A549 (cell line): Measurements from ENCODE around the gene MYL12A. TPM values are rescaled to one million over a fixed set of nuclear protein-coding genes. Genes with fewer than 3 reads are reported as not detected.

Experiments used
- ATAC-seq, 2 experiments: fragments of 200-7000 bp in 1 of 2; fragments of >200 bp in 1 of 2; cut with Nextera tagmentation in 1 of 2; cut with Tn5 transposase in 1 of 2; 3 replicates each; pipeline versions ENCODE4 v1.8.0 to v1.9.1; 2018 to 2020; ENCODE audit warnings: mild to moderate bottlenecking in 1 of 2, moderate library complexity in 1 of 2
- CTCF ChIA-PET: fragments of 300-600 bp; sonication (Branson Sonifier 250); formaldehyde crosslinking; extraction: SDS; loops from one replicate; lab custom pipeline; 2021; ENCODE audit warnings: antibody characterized with exemption, inconsistent platforms; lab: Yijun Ruan, JAX
- POLR2A ChIA-PET: fragments of 350-600 bp; formaldehyde crosslinking; extraction: SDS; loops from one replicate; lab custom pipeline; 2021; ENCODE audit warnings: antibody characterized with exemption, inconsistent platforms; lab: Yijun Ruan, JAX
- DNase-seq, 2 experiments: peaks; one replicate each; pipeline versions ENCODE4 v3.0.0 to v3.0.0-alpha.2; 2011 to 2016; ENCODE audit warnings: low read depth in 1 of 2, low spot score in 1 of 2
- FAIRE-seq: peaks from 2 replicates; lab custom pipeline; 2011; peaks lifted over from hg19 to GRCh38; lab: Jason Lieb, UNC
- H3K27ac ChIP-seq, 2 experiments: fragments of >200 bp; sonication (Bioruptor Twin); formaldehyde crosslinking; 3 replicates each; pipeline ENCODE4 v1.5.1; 2016 to 2017
- H3K4me1 ChIP-seq: fragments of >200 bp; sonication (Bioruptor Twin); formaldehyde crosslinking; 3 replicates; pipeline ENCODE4 v1.6.1; 2016
- H3K4me2 ChIP-seq: fragments of >200 bp; sonication (Bioruptor Twin); formaldehyde crosslinking; 3 replicates; pipeline ENCODE4 v1.6.1; 2016
- H3K4me3 ChIP-seq: fragments of >200 bp; sonication (Bioruptor Twin); formaldehyde crosslinking; 3 replicates; pipeline ENCODE4 v1.5.1; 2016
- H3K9me3 ChIP-seq: fragments of >200 bp; sonication (Bioruptor Twin); formaldehyde crosslinking; 3 replicates; pipeline ENCODE4 v1.6.1; 2016
- ESRRA ChIP-seq: fragments of 150-350 bp; IDR thresholded peaks from 2 replicates; pipeline ENCODE4 v1.6.1; 2014; ENCODE audit warnings: mild to moderate bottlenecking, low read length, borderline replicate concordance
- FOXS1 ChIP-seq: fragments of 250-450 bp; sonication (Bioruptor Pico); IDR thresholded peaks from 2 replicates; pipeline ENCODE4 v1.5.0; 2020; ENCODE audit warnings: mild to moderate bottlenecking, moderate library complexity
- HOXA7 ChIP-seq: fragments of 250-450 bp; sonication (Bioruptor Pico); IDR thresholded peaks from 2 replicates; pipeline ENCODE4 v1.5.0; 2020; ENCODE audit warnings: mild to moderate bottlenecking, moderate library complexity
- HOXB5 ChIP-seq: fragments of 250-450 bp; sonication (Bioruptor Pico); IDR thresholded peaks from 2 replicates; pipeline ENCODE4 v1.5.0; 2020; ENCODE audit warnings: mild to moderate bottlenecking, moderate library complexity
- NPAS2 ChIP-seq: fragments of 250-450 bp; sonication (Bioruptor Pico); IDR thresholded peaks from 2 replicates; pipeline ENCODE4 v1.8.0; 2022; ENCODE audit warnings: mild to moderate bottlenecking, moderate library complexity, borderline replicate concordance
- PHF8 ChIP-seq: fragments of 200-600 bp; sonication (generic); IDR thresholded peaks from 2 replicates; pipeline ENCODE4 v1.6.1; 2016; ENCODE audit warnings: low read depth, mild to moderate bottlenecking, antibody characterized with exemption, moderate library complexity, borderline replicate concordance
- WGBS: methylation state at CpG from one replicate; pipeline ENCODE4 v1.1.6; 2017; ENCODE audit errors: missing lambda C conversion rate; 5-methylcytosine and 5-hydroxymethylcytosine counted together
- polyA plus RNA-seq, 4 experiments: library from polyadenylated mRNA; depleted of rRNA in 3 of 4; stranded (reverse); fragments of >200 nt; fragmentation: RNase III in 1 of 4; extraction: RNeasy Plus Mini Kit Qiagen cat#74134 plus additional on column Dnase treatment in 1 of 4; gene quantifications; 2 replicates in 3 of 4; 3 replicates in 1 of 4; pipeline ENCODE4 v1.2.3, GENCODE V29; 2011 to 2017
- TF ChIP-seq, protein P1 (sequence below): fragments of >200 bp; sonication (Bioruptor Twin); formaldehyde crosslinking; IDR thresholded peaks from 3 replicates; pipeline ENCODE4 v1.6.1; 2016
- TF ChIP-seq, protein P2 (sequence below): fragments of 250-450 bp; sonication (Bioruptor Pico); IDR thresholded peaks from 2 replicates; pipeline ENCODE4 v1.5.0; 2021; ENCODE audit warnings: mild to moderate bottlenecking, moderate library complexity, borderline replicate concordance
- TF ChIP-seq, protein P3 (sequence below): IDR thresholded peaks from 2 replicates; pipeline ENCODE4 v1.6.1; 2012
- TF ChIP-seq, protein P4 (sequence below): fragments of >200 bp; sonication (Bioruptor Twin); formaldehyde crosslinking; IDR thresholded peaks from 3 replicates; pipeline ENCODE4 v1.5.1; 2016
- TF ChIP-seq, protein P5 (sequence below): fragments of 200-600 bp; sonication (generic); IDR thresholded peaks from 2 replicates; pipeline ENCODE4 v1.6.1; 2016; ENCODE audit warnings: antibody characterized with exemption, mild to moderate bottlenecking, moderate library complexity

MYL12A gene
- polyA plus RNA-seq, 2 of the 4 experiments (the other 2 are of a cell fraction), result 510 to 514 TPM

DNA sequence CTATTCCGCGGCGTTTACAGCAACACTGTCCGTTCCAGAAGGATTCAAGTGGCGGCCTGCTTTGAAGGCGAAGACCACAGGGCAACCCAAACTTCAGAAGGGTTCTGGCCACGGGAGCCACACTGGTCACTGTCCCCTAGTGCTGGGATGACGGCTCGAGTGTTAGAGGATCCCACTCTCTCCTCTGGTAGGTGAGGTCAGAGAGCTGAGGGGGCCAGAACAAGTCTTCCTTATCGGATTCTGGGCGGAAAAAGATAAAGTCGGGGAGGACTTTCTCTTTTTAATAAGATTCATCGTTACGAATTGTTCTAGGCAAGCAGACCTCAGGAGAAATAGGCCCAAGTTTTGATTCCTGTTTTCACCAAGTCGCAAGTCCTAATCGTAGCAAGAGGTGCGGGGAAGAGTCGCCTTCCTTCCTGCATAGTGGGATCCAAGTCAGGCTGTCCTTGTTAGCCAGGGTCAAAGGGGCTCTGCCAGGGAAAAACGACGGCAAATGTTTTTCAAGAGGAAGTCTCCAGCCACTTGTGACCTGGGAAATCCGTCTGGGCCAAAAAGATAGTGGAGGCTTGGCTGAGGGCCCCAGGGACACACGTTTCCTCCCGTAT lies 864 bp upstream of the MYL12A start:
- ATAC-seq (peak; percentile 10 to 54), DNase-seq (no peak), FAIRE-seq (no peak)
- CTCF ChIA-PET, result interaction anchor here (0.5 to 3.1 kb wide), 40 partner anchors 13 to 483 kb away, joined by 3 to 35 read pairs (median 5); partner anchors contain the start of gene MYOM1
- Histone ChIP-seq H3K27ac (peak overlapping the region; percentile 93 to 98), H3K4me1 (peaks cover 31% of the 10 kb centered on the region), H3K4me2 (peak overlapping the region; percentile 71), H3K9me3 (no peaks in the 10 kb centered on the region), H3K4me3 (peak overlapping the region; percentile 41)
- TF ChIP-seq FOXS1 (CRISPR knock-in tag), result no peak
- TF ChIP-seq, protein P1, sequence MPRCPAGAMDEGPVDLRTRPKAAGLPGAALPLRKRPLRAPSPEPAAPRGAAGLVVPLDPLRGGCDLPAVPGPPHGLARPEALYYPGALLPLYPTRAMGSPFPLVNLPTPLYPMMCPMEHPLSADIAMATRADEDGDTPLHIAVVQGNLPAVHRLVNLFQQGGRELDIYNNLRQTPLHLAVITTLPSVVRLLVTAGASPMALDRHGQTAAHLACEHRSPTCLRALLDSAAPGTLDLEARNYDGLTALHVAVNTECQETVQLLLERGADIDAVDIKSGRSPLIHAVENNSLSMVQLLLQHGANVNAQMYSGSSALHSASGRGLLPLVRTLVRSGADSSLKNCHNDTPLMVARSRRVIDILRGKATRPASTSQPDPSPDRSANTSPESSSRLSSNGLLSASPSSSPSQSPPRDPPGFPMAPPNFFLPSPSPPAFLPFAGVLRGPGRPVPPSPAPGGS, result no peak
- TF ChIP-seq, protein P2, sequence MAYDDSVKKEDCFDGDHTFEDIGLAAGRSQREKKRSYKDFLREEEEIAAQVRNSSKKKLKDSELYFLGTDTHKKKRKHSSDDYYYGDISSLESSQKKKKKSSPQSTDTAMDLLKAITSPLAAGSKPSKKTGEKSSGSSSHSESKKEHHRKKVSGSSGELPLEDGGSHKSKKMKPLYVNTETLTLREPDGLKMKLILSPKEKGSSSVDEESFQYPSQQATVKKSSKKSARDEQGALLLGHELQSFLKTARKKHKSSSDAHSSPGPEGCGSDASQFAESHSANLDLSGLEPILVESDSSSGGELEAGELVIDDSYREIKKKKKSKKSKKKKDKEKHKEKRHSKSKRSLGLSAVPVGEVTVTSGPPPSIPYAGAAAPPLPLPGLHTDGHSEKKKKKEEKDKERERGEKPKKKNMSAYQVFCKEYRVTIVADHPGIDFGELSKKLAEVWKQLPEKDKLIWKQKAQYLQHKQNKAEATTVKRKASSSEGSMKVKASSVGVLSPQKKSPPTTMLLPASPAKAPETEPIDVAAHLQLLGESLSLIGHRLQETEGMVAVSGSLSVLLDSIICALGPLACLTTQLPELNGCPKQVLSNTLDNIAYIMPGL, result no peak
- no peak for TF ChIP-seq HOXA7 (CRISPR knock-in tag)
- TF ChIP-seq, protein P3, sequence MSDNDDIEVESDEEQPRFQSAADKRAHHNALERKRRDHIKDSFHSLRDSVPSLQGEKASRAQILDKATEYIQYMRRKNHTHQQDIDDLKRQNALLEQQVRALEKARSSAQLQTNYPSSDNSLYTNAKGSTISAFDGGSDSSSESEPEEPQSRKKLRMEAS, result no peak
- TF ChIP-seq, protein P4, sequence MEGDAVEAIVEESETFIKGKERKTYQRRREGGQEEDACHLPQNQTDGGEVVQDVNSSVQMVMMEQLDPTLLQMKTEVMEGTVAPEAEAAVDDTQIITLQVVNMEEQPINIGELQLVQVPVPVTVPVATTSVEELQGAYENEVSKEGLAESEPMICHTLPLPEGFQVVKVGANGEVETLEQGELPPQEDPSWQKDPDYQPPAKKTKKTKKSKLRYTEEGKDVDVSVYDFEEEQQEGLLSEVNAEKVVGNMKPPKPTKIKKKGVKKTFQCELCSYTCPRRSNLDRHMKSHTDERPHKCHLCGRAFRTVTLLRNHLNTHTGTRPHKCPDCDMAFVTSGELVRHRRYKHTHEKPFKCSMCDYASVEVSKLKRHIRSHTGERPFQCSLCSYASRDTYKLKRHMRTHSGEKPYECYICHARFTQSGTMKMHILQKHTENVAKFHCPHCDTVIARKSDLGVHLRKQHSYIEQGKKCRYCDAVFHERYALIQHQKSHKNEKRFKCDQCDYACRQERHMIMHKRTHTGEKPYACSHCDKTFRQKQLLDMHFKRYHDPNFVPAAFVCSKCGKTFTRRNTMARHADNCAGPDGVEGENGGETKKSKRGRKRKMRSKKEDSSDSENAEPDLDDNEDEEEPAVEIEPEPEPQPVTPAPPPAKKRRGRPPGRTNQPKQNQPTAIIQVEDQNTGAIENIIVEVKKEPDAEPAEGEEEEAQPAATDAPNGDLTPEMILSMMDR, result no peak
- POLR2A ChIA-PET, result interaction anchor here (0.7 to 1.9 kb wide), 7 partner anchors 201 to 356 kb away, joined by 3 to 7 read pairs (median 3); no protein-coding TSS in a partner anchor
- 3% methylated on average over 21 of the region's 23 CpGs for whole genome bisulfite sequencing

DNA sequence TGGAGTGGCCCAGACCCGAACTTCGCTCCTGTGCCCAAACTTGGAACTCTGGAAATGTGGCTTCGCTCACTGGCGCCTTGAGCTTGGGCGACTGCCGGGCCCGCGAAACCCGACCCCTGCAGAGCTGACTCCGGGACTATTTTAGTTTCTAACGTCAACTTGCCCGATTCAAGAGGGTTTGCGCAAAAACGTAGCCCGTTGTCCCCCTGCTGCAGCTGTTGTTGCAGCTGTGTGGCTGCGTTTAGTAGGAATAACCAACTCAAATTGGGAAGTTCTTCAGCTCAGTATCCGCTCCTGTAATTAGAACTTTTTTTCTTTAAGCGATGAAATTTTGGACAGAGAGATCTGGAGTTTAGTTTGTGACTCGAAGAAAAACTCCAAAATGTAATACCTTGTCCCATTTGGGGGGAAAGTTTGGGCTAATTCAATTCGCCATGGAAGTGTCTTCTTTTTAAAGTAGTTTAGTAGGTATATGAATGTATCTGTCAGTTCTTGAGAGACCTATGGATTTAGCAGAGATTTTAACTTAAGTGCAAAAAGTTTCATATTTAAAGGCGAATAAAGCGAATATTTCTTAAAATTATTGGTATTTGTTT lies 559 bp downstream of the MYL12A start:
- ChIA-PET CTCF (interaction anchor here (0.6 to 1.0 kb wide), 2 partner anchors 12 to 347 kb away, joined by 3 to 4 read pairs; no protein-coding TSS in a partner anchor), POLR2A (interaction anchor here (1.2 to 1.9 kb wide), 3 partner anchors 13 to 355 kb away, joined by 3 to 7 read pairs (median 5); partner anchors contain the start of gene MYL12B)
- WGBS, result 1% methylated on average over 13 of the region's 22 CpGs
- Histone ChIP-seq H3K9me3 (no peaks in the 10 kb centered on the region), H3K4me1 (peaks cover 44% of the 10 kb centered on the region), H3K4me2 (peak overlapping the region; percentile 91), H3K27ac (peak overlapping the region; percentile 93 to 98), H3K4me3 (peak overlapping the region; percentile 82)
- FAIRE-seq (no peak), DNase-seq (no peak), ATAC-seq (peak in 1 of 2 experiments; percentile 9; a peak in 2 of 6 replicates)
- no peak for TF ChIP-seq ESRRA
- no peak for TF ChIP-seq NPAS2 (CRISPR knock-in tag)
- TF ChIP-seq PHF8, result peak; percentile 18; the same call in 1 of the 2 replicates
- TF ChIP-seq, protein P5, sequence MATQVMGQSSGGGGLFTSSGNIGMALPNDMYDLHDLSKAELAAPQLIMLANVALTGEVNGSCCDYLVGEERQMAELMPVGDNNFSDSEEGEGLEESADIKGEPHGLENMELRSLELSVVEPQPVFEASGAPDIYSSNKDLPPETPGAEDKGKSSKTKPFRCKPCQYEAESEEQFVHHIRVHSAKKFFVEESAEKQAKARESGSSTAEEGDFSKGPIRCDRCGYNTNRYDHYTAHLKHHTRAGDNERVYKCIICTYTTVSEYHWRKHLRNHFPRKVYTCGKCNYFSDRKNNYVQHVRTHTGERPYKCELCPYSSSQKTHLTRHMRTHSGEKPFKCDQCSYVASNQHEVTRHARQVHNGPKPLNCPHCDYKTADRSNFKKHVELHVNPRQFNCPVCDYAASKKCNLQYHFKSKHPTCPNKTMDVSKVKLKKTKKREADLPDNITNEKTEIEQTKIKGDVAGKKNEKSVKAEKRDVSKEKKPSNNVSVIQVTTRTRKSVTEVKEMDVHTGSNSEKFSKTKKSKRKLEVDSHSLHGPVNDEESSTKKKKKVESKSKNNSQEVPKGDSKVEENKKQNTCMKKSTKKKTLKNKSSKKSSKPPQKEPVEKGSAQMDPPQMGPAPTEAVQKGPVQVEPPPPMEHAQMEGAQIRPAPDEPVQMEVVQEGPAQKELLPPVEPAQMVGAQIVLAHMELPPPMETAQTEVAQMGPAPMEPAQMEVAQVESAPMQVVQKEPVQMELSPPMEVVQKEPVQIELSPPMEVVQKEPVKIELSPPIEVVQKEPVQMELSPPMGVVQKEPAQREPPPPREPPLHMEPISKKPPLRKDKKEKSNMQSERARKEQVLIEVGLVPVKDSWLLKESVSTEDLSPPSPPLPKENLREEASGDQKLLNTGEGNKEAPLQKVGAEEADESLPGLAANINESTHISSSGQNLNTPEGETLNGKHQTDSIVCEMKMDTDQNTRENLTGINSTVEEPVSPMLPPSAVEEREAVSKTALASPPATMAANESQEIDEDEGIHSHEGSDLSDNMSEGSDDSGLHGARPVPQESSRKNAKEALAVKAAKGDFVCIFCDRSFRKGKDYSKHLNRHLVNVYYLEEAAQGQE, result 0 out of 2 replicates have a peak, but pooled peaks have one; percentile 0
- no peak for TF ChIP-seq HOXA7 (CRISPR knock-in tag)
- no peak for TF ChIP-seq HOXB5 (CRISPR knock-in tag)
